Measurements from ENCODE around the gene MKRN3.

The MKRN3 gene

DNA sequence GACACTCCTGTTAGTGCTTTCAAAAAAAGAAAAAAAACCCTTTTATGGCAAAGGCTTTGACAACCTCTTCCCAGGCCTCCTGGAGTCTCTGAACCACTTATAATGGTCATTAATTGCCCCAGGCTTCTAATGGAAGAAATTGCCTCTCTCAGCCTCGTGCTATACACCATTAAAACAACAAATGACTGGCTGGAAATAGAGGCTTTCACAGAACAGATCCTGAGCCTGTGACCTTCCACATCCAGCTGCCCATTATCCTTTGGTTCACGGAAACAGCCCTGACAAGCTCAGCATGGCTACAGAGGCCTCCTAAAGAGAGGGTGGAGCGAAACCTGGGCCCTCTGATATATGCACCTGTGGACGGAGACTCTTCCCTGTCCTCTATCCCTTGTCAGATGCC is 26.8 kb upstream of the MKRN3 start:
- TF ChIP-seq, protein P1, sequence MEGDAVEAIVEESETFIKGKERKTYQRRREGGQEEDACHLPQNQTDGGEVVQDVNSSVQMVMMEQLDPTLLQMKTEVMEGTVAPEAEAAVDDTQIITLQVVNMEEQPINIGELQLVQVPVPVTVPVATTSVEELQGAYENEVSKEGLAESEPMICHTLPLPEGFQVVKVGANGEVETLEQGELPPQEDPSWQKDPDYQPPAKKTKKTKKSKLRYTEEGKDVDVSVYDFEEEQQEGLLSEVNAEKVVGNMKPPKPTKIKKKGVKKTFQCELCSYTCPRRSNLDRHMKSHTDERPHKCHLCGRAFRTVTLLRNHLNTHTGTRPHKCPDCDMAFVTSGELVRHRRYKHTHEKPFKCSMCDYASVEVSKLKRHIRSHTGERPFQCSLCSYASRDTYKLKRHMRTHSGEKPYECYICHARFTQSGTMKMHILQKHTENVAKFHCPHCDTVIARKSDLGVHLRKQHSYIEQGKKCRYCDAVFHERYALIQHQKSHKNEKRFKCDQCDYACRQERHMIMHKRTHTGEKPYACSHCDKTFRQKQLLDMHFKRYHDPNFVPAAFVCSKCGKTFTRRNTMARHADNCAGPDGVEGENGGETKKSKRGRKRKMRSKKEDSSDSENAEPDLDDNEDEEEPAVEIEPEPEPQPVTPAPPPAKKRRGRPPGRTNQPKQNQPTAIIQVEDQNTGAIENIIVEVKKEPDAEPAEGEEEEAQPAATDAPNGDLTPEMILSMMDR (IDR thresholded peaks at IDR 0.05; ENCODE audit: insufficient read depth, missing control alignments): no peak

GRCh38 chr15:23539892-23540291 is 25.6 kb upstream of the MKRN3 start:
- no peak for FAIRE-seq
- DNase-seq (ENCODE audit: insufficient read length, low spot score): no peak
- TF ChIP-seq, protein P1 (IDR thresholded peaks at IDR 0.05; ENCODE audit: insufficient read depth, missing control alignments): no peak

More for the DNA sequence above, 26.8 kb upstream of the MKRN3 start:
- no peak for FAIRE-seq
- no peak for DNase-seq (ENCODE audit: insufficient read length, low spot score)

DNA sequence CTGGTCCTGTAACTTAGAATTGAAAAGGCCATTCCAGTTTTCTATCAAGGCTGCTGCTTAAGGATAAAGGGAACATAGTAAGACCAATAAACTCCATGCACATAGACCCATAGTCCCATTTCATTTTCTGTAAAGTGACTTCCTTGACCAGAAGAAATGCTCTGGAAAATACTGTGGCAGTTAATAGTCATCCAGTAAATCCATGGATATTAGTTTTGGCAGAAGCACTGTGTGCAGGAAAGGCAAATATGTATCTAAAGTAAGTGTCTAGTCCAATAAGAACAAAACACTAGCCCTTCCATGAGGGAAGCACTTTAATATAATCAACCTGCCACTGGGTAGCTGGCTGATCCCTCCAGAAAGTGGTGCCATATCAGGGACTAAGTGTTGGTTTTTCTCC is 19.3 kb upstream of the MKRN3 start:
- TF ChIP-seq, protein P1 (IDR thresholded peaks at IDR 0.05; ENCODE audit: insufficient read depth, missing control alignments): no peak
- FAIRE-seq: no peak
- DNase-seq (ENCODE audit: insufficient read length, low spot score): no peak

GRCh38 chr15:23548071-23548470 is 17.4 kb upstream of the MKRN3 start:
- TF ChIP-seq, protein P1 (IDR thresholded peaks at IDR 0.05; ENCODE audit: insufficient read depth, missing control alignments): no peak
- no peak for FAIRE-seq
- DNase-seq (ENCODE audit: insufficient read length, low spot score): no peak

GRCh38 chr15:23561914-23562313 is 3.6 kb upstream of the MKRN3 start:
- TF ChIP-seq, protein P1 (IDR thresholded peaks at IDR 0.05; ENCODE audit: insufficient read depth, missing control alignments): no peak
- no peak for FAIRE-seq
- no peak for DNase-seq (ENCODE audit: insufficient read length, low spot score)

- FAIRE-seq (peak; percentile 25), DNase-seq (ENCODE audit: insufficient read length, low spot score) (no peak)
- TF ChIP-seq, protein P1 (IDR thresholded peaks at IDR 0.05; ENCODE audit: insufficient read depth, missing control alignments): no peak
Measured at GRCh38 chr15:23564821-23565394, 566 bp upstream of the MKRN3 start.

DNA sequence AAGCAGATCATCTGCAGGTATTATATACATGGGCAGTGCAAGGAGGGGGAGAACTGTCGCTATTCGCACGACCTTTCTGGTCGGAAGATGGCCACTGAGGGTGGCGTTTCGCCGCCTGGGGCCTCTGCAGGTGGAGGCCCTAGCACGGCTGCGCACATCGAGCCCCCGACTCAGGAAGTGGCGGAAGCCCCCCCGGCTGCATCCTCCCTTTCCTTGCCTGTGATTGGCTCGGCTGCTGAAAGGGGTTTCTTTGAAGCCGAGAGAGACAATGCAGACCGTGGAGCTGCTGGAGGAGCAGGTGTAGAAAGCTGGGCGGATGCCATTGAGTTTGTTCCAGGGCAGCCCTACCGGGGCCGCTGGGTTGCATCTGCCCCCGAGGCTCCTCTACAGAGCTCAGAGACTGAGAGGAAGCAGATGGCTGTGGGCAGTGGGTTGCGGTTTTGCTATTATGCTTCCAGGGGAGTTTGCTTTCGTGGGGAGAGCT is 639 bp downstream of the MKRN3 start:
- FAIRE-seq (no peak), DNase-seq (ENCODE audit: insufficient read length, low spot score) (no peak)
- TF ChIP-seq, protein P1 (IDR thresholded peaks at IDR 0.05; ENCODE audit: insufficient read depth, missing control alignments): no peak

All from D721Med (cell line).